Measurements from ENCODE around the gene LRP2BP.
A peak's percentile ranks its signal among the peaks of the same experiment; 100 is the strongest.
"Not testable (repeated sequence)": the region's sequence is repeated elsewhere in the genome, so short reads cannot be mapped to it uniquely, and the experiment has no call there.

The LRP2BP gene

DNA sequence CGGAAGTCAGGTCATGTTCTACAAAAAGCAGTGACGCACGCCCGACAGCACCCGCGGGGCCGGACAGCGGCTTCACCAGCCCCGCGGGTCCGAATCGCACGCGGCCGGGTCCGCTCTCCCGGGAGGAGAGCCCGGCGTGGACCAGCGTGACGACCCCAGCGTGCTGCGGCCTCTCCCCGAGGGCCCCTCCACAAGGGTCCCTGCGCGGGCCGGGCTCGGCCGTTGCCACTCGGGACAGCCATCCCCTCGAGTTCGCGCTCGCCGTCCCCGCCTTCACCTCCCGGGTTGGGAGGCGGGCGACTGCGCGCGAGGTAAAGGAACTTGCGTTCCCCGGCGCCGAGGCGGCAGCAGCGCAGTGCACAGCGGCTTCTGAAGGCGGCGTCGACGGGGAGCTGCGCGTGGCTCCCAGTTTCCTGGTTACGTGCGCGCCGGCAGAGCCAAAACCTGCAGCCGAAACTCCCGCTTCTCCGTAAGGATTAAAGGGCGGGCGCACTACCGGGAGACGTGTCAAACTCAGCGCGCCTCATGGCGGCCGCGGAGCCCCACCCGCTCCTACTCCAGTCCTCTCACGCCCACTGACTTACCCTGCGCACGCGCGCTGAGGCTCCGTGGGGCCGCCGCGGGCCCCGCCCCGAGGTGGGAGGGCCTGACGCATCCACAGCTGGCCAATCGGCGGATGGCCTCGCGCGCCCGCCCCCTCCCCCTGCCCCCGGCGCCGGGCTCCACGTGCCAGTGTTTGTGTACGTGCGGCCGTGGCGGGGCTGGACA, 416 bp upstream of the LRP2BP start:
- DNase-seq (ENCODE audit: low spot score), result peak; percentile 100

DNA sequence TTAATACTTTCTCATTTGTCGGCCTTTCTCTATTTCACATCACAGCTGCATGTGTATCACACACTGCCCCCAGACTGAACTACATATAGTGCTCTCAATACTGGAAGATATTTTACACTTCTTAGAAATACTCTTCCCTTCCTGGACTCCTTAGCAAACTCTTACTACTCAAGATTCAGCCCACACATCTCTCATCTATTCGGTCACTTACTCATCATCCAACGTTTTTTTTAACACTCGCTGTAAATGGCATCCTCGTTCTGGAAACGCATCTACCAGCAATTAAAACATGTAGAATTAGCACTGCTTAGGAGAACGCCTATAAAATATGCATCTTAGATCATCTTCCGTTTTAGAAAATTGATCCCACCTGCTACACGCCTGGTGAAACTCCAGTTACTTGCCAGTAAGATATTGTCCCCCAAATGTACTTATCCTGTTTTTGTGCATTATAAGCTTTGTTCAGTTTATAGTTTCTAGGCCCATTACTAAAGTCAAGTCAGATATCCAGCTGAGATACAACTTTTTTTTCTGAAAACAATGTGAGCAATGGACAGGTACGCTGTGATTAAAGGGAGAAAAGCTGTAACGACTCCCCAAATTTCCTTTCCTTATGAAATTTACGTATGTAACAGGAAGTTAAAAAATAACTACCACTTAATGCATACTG, 1.0 kb downstream of the LRP2BP start:
- no peak for DNase-seq (ENCODE audit: low spot score)

DNA sequence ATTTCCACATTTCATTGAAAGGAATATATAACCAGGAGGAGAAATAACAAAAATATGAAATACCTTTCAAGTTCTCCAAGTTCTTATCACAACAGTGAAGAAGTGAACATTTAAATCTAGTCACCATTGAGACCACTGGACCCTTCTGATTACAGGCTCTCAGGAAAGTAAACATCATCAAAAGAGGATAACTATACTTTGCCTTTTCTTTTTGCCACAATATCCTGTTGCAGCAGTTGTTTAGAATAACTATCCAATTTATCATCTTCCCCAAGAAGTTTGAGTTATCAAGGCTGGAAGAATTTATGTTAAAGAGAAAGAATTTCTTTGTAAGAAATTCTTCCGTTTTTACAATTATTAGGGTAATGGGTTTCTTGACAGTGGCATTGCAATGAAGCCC, 3.6 kb downstream of the LRP2BP start:
- DNase-seq (ENCODE audit: low spot score), result no peak

DNA sequence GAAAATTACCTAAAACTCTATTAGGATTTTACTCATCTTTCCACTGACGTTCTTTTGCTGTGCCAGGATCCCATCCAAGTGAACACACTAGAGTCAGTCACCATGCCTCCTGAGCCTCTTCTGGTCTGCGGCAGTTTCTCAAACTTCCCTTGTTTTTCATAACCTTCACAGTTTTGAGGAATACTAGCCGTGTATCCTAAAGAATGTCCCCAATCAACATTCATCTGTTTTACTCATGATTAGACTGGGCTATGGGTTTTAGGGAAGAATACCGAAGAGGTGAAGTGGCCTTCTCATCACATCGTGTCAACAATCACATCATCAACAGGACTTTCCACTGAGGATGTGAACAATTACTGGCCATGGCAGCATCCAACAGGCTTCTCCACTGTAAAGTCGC, 4.8 kb downstream of the LRP2BP start:
- no peak for DNase-seq (ENCODE audit: low spot score)

DNA sequence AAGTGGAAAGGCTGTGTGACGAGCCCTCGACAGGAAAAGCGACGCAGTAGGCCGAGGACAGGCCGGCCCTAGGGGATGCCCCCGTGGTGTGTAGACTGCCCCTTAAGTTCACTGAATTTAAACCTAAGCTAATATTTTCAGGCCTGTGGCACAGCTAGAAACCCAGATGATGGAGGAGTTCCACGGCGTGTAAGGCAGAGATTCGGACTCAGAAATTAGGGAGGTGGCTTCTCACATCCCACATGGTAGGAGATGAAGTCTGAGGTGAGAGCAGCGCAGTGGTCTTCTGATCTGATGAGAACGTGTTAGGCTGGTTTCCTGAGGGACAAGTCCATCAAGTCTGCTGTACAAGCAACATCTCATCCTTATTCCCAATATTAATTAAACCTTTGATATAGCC, 7.8 kb downstream of the LRP2BP start:
- DNase-seq (ENCODE audit: low spot score), result no peak

DNA sequence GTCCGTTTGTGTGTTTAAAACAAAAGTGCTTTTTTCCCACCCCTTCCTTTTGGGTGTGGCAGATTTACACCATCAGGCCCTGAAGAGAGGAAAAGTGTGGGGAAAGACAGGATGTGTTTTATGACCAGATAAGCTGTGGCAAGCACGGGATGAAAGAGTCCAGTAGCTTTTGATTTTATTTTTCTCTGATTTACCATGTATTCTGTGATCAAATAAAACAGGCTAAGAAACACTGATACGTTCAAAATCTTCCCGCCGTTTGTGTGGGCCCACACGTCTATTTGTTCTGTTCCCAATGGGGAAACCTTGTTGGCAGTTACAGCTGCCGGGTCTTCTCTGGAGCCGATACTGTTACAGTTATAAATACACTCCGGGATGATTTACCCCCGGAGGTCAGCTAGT, 10.8 kb downstream of the LRP2BP start:
- DNase-seq (ENCODE audit: low spot score), result no peak

DNA sequence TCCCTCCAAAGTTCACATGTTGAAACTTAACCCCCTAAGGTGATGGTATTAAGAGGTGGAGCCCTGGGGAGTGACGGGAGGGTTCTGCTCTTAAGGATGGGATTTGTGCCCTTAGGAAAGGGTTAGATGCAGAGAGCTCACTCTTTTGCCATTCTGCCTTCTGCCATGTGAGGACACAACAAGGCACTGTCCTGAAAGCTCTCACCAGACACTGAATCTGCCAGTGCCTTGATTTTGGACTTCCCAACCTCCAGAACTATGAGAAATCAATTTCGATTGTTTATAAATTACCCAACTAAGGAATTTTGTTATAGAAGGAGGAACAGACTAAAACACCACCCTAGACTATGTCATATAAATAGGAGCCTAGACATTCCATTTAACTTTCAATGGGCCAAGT, 11.7 kb downstream of the LRP2BP start:
- DNase-seq (ENCODE audit: low spot score), result no peak

DNA sequence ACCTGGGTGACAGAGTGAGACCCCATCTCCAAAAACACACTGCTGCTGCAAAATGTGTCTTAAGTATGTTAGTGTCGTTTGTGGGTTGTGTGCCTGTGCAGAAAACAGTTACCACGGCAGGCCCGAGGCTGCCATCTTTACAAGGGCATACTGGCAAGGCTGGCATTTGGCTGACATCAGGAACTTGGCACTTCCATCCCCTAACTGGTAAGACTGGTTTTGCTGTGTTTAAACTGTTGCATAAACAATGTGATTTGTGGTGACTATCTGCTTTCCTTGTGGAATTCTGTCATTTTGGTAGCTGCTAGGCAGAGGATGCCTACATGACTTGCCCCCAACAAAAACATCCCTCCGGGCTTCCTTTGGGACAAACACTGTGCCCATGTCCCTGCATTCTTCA, 12.3 kb downstream of the LRP2BP start:
- no peak for DNase-seq (ENCODE audit: low spot score)

DNA sequence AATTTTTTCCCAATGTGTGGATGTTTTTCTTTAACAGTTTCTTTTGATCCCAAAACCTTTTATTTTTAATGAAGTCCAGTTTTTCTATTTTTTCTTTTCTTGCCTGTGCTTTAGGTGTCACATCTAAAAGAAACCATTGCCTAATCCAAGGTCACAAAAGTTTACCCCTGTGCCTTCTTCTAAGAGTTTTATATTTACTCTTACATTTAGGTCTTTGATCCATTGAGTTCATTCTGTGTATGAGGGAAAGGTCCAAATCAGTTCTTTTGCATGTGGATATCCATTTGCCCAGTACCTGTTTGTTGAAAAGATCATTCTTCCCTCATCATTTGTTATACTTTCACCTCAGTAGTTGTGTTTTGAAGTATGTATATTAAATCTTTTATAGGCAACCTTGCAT, 13.0 kb downstream of the LRP2BP start:
- no peak for DNase-seq (ENCODE audit: low spot score)

DNA sequence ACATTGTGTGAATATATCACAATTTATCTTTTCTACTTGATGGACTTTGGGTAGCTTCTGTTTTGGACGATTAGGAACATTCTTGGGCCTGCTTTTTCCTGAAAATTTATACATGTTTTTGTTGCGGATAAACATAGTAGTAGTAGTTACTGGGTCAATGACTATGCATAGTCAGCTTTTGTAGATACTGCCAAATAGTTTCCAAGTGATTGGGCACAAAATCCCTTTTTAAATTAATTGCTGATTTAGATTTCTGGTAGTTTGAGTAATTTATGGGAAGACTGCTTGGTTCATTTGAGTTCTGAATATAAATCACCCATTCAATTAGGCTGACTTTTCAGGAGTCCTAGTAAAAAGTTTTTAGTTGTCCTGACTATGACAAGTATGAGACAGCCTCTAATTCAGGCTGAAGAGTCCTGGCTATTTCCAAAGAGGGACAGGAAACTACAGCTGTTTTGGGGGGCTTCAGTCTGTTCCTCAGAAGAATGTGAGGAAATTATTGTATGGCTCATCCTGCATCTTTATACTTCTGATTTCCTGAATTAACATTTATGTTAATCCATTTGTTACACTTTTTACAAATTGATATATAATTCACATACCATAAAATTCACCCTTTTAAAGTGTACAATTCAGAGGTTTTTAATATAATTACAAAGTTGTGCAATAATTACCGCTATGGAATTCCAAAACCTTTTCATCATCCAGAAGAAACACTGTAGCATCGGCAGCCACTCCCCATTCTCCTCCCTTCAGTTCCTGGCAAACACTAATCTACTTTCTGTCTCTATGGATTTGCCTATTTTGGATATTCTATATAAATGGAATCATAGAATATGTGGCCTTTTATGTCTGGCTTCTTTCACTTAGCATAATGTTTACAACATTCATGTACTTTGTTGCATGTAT, 14.2 kb downstream of the LRP2BP start:
- no peak for DNase-seq (ENCODE audit: low spot score)

DNA sequence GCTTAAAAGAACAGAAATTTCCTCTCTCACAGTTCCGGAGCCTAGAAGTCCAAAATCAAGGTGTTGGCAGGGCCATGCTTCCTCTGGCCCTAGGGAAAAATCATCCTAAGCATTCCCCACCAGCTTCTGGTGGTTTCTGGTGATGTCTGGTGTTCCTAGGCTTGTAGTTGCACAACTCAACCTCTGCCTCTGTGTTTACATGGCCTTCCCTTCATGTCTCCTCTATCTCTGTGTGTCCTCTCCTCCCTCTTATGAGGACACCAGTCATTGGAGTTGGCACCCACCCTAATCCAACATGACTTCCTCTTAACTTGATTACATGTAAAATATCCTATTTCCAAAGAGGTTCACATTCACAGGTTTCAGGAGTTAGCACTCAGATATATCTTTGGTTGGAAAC, 15.4 kb downstream of the LRP2BP start:
- no peak for DNase-seq (ENCODE audit: low spot score)

DNA sequence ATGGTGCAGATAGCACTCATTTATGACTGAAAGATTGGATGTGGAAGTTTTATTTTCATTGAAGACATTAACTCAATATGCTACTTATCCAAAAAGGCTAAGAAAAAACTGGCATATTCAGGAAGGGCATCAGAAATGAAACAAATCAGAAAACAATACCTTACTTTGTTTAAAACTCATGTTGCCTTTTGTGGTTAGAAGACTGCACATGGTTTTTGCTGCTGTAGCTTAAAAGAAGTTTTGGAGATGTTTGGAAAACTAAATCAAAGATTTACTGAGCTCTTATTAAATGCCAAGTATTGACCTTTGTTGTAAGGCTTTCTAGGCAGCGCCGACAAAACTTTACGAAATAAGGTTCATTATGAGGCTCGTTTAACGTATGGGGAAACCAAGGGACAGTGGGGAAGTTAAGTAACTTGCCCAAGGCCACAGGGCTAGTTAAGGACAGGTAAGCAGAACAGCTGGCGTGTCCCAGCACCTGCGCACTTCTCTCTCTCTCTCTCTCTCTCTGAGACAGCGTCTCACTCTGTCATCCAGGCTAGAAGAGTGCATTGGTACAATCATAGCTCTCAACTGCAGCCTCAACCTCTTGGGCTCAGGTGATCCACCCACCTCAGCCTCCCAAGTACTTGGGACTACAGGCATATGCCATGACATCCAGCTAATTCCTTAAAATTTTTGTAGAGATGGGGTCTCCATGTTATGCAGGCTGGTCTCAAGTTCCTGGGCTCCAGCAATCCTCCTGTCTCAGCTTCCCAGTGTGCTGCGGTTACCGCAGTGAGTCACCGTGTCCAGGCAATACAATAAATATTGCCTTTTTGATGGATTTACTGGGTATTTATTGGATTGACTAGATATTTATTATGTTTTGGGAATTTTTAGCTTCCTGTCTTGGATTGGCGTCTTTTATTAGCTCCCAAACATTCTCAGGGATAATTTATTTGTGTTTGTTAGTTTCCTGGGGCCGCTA, 16.1 kb downstream of the LRP2BP start:
- peak; percentile 79 for DNase-seq (ENCODE audit: low spot score)

DNA sequence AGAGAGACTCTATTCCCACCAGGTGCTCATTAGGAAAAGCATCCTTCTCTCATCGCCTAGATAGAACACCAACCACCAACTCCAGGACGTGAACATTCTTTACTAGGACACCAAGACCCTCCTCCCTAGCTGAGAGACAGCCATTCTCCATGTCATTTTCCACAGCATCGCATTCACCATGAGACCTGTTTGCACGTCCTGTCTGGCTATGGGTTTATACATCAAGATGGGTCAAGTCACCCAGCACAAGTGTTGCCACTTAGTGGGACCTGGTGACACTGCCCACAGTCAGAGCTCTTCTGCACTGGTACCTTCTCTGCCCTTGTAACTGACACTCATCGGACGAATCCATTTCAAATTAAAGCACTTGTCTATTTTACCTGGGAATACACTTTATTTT, 17.5 kb downstream of the LRP2BP start:
- DNase-seq (ENCODE audit: low spot score), result no peak

DNA sequence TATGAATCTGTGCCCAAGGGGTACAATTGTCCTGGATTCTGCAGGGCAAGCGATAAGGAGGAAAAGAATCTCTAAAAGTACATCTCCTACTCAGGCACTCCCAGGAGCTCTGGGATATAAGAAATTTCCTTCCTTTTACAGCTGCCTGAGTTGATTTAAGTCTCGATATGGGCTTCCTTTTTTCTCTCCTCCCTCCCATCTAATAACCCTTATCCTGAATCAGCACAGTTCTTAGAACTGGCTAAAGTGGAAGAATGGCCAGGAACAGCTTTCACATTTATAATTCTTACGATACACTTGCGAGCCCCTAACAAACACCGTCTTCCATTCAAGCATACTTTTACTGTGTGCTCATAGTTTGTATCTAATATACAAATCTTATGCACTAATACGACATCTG, 21.2 kb downstream of the LRP2BP start:
- DNase-seq (ENCODE audit: low spot score), result no peak

DNA sequence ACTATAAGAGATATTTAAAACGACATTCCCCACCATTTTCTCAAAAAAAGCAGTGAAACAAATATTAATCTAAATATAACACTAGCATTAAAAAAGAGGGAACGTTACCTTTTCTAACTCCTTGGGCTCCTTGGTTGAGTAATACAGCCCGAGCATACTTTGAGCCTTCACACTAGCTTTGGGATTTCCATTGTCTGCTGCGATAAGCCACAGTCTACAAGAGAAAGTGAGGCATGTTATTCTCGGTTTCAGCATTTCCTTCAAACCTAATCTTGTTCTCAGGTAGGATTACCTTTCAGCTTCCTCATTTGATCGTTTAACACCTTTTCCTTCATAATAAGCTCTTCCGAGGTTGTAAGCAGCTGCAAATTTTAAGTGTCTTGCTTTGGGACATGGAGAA, 21.7 kb downstream of the LRP2BP start:
- DNase-seq (ENCODE audit: low spot score), result no peak

DNA sequence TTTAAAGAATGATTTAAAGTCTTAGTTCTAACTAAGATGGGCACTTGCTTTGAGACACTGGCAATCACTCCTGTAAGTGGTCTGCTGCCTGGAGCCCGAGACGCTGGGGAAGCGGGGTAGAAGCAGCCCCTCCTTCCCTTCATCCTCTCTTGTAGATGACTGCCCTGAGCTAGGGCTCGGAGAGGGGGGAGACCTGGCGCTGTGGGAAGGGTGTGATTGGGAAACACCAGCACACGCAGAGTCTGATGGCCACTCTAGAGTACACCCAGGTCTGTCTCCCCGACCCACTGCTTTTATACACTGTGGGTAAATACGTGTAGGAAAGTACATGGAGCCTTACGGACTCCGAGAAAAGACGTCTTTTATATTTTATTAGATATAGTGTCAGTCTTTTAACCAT, 24.0 kb downstream of the LRP2BP start:
- DNase-seq (ENCODE audit: low spot score), result no peak

DNA sequence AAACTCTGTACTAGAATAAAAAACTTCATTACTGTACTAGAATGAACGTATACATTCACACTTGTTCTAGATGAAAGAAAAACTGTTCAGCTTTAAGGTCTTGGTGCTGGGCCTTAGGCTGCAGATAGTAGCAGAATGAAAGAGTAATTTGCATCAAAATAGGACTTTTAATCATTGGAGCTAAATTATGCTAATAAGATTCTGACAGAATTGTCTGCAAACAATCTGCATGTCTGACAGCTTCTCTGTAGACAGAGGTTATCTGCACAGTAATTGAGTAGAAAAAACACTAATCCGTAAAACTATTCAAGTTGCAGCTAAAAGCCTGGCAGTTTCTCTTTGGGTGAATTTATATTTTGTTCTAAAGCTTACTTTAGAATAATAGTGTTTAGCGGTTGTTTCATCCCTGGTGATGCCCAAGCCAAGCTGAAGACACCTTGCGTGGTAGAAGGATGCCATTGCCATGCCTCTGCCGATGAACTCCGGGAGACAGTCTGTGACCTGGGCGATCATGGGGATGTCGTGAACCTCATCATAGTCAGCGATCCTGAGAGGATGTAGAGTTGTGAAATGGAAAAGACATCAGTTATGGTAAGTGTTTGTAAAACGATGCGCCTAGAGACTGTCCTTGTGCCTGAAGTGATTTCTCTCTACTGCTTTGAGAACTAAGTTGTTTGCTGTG, 25.3 kb downstream of the LRP2BP start:
- no peak for DNase-seq (ENCODE audit: low spot score)

DNA sequence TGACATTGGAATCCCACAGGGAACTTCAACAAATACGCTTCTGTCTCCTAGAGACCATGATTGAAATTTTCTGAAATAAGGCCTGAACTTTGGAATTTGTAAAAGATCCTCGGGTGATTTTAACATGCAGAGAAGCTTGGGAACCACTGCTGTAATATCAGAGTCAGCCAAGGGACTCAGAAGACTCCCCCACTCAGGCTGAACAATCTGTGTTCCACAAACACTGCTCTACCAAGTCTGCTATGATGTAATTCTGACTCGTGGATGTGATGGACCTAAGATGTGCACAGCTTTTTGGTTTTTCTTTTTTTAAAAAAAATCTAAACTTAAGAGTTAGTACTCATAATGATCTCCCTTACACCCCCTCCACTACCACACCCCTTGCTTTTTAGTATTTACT, 26.0 kb downstream of the LRP2BP start:
- no peak for DNase-seq (ENCODE audit: low spot score)

DNA sequence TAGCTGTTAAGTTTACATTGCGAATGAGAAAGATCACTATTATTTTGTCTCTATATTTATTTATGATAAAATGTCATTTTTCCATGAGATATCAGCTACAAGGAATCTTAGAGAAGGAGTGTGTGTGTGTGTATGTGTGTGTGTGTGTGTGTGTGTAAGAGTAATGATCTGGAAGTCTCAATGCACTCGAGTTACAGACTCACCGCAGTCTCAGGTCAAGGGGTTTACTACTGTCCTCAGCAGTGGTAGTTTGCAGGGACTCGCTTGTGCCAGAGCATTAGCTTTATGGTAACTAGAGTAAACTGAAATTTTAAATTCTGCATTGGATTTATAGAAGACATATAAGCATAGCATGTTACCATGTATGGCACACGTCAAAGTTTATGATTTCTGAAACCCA, 30.8 kb downstream of the LRP2BP start:
- no peak for DNase-seq (ENCODE audit: low spot score)

DNA sequence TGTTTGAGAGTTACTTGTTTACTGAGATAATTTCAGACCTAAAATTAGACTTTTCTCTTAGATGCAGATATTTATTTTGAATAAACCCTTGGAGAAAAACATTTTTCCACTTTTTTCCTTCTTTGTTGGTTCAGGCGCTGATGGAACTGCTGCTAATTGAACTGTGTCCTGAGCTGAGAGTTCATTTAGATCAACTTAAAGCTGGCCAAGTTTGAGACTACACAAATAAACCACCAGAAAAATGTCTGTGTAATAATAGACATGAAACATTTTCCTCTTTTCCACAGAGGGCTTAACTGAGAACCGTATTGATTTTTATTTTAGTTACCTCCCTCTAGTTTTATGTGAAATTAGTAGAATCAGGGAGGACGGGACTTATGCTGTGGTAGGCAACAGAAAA, 32.5 kb downstream of the LRP2BP start:
- DNase-seq (ENCODE audit: low spot score), result no peak

DNA sequence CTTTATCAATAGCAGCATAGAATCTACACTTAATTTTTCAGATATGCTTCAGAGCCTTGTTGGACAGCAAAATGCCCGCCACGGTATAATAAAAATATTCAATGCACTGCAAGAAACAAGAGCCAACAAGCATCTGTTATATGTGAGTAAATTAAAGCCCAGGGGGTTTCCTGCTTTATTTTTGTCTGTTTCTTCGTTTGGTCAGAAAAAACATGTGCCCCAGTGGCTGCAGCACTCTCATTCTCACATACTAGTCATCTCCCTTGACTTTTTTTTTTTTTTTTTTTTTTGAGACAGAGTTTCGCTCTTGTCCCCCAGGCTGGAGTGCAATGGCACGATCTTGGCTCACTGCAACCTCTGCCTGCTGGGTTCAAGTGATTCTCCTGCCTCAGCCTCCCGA, 33.2 kb downstream of the LRP2BP start:
- DNase-seq (ENCODE audit: low spot score), result not testable (repeated sequence)

All from COLO829 (cell line).